GM18867 (cell line): ENCODE measurements around the gene ZEB1.
"Not testable (repeated sequence)": the region's sequence is repeated elsewhere in the genome, so short reads cannot be mapped to it uniquely, and the experiment has no call there.

ENCODE experiments used
- ATAC-seq: cut with Tn5 transposase; IDR thresholded peaks from one replicate; pipeline ENCODE4 v1.9.1; 2021; ENCODE audit warnings: mild to moderate bottlenecking, moderate library complexity; ENCODE audit not compliant: unreplicated experiment

ZEB1 gene

DNA sequence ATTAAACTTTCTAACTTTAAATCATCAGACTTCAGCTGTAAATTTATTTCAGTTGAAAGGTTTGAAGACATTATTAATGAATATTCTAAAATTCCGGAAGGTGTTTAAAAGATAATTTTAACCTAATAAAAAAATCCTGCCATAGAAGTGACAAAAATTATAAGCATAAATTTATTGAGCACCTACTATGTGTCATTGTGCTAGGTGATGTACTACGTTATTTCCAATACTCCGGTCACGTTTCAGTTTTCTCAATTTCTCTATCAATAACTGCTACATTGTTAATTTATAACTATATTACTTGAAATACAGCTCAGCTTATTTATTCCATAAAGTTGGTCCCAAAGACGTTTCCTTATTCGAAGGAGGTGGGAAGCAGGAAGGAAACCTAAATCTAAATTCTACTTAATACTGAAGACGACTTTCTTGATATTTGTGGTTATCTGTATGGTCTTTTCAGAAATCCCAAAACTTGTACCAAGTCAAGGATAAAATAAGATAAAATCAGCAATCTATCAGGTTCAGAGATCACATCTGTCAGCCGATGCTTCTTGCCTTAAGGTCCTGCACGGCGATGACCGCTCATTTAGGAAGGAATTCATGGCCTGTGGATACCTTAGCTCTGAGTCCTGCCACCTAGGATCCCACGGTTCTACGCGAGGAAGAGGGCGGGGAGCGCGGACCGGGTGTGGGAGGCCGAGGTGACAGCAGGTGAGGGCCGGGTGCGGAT lies 1.2 kb upstream of the ZEB1 start:
- ATAC-seq: no peak

GRCh38 chr10:31318382-31318853 lies 598 bp upstream of the ZEB1 start:
- peak; percentile 75 for ATAC-seq

- ATAC-seq: peak; percentile 26
Measured at GRCh38 chr10:31319602-31320549, 860 bp downstream of the ZEB1 start.

DNA sequence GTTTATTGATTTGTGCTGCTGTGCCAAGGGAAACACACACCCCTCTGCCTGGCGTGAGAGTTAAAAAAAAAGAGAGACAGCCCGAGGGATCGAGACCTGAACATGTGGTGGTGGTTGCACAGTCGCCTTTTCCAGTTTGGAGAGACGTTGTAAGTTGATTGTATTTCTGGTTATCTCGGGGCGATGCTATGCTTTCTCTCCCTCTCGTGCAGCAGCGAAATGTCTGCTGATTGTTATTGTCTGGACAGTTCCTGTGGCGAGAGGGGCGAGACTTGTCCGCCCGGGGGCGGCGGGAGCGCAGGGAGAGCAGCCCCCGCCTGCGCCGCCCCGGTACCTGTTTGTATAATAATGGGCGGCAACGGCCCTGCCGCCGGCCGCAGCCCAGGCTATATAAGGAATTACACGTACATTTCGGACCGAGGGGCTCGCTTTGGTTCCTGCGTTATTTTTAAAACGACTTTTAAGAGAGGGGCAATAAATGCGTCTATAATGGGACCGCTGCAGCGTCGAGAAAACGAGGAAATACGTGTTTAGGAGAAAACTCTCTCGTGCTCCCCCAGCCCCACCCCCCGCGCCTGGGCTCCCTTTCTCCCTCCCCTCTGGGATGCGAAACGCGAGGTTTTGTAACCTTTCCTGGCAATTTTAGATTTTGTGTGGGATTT lies 1.7 kb downstream of the ZEB1 start:
- ATAC-seq: peak; percentile 18

DNA sequence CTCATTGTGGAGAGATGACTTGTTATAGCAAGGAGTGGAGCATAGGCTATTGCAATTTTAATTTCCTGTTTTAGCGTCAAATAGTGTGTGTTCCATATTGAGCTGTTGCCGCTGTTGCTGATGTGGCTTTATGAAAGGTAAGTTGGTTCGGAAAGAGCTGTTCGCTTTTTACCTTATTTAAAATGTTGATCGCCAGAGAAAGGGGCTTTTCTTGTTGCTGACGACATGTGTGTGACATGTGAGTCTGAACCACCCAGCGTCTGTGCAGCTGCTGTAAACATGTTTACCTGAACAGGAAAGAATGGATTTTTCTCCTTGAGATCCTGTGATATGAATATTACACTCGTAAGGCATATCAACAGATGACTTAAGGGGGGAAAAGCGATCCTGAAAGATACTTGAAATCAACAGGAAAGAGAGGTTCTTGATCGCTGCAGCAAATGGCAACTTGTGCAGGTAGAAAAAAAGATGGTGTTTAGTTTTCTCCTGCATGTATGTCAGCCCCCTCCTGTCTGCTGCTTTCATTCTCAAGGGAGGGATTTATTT lies 2.5 kb downstream of the ZEB1 start:
- no peak for ATAC-seq

DNA sequence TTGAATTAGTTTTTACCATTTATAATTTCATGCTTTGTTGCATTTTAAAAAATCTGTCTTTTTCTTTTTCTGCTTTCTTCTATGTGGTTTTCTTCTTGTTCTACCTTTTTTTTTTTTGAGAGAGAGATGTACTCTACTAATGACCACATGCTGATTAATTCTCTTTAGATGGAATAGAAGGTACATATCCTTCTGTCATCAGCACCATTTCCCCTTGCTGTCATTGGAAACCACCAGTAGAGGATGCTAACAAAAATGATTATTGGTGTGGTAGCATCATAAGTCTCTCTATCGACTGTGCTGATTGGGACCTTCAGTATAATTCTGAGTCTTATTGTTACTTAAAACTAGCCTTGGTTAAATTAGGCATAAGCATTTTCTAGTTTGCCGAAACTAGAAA lies 3.6 kb downstream of the ZEB1 start:
- ATAC-seq: no peak

GRCh38 chr10:31340343-31340742 lies 21.3 kb downstream of the ZEB1 start:
- no peak for ATAC-seq

- ATAC-seq: peak; percentile 40
Measured at GRCh38 chr10:31341552-31341951, 22.5 kb downstream of the ZEB1 start.

- ATAC-seq: no peak
Measured at GRCh38 chr10:31343009-31343408, 24.0 kb downstream of the ZEB1 start.

GRCh38 chr10:31343551-31343950 lies 24.5 kb downstream of the ZEB1 start:
- no peak for ATAC-seq

DNA sequence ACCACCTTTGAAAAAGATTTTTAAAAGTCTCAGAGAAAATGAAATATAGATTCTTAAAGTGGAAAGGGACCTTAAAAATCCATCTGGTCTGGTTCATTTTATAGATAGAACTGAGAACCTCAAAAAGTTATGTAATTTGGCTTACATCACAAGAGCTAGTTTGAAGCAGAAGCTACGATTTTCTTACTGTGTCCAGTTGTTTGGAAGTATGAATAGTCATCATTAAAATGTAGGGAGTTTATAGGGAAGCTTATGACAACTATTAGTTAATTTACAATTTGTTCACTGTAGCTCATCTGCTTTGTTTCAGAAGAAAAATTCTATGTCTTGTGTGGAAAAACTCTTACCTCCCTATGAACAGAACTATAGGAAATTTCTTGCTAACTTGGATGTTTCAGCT lies 26.9 kb downstream of the ZEB1 start:
- no peak for ATAC-seq

DNA sequence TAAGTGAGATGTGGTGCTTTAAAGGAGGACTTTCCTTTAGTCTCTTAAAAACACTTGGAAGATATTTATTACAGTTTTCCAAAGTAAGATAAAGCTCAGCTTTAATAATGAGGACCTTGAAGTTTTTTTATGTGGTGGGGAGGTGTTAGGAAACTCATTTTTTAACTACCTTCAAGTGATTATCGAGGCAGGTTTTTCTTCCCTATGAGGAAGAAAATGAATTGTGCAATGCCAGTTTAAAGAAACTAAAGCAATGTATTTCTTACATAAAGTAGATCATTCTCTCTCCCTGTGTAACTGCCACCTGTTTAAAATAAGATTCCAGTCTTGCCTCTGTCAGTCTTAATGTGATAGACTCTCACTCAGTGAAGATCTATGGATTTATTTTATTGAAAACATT lies 27.9 kb downstream of the ZEB1 start:
- no peak for ATAC-seq

DNA sequence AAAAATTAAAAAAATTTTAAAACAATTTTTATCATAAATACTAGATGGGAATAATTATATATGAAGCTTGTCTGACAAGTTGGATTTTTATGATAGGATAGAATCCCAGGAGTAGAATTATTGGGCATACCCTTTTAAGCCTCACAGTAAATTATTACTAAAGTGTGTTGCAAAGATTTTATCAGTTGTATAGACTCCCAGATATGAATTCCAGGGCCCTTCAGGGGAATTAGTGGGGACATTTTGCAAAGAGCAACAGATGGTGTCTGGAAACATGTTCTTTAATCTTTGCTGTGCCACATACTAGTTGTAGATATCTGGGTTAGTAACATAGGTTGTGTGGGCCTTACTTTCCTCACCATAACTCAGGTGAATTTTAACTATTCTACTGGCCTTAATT lies 28.7 kb downstream of the ZEB1 start:
- no peak for ATAC-seq

DNA sequence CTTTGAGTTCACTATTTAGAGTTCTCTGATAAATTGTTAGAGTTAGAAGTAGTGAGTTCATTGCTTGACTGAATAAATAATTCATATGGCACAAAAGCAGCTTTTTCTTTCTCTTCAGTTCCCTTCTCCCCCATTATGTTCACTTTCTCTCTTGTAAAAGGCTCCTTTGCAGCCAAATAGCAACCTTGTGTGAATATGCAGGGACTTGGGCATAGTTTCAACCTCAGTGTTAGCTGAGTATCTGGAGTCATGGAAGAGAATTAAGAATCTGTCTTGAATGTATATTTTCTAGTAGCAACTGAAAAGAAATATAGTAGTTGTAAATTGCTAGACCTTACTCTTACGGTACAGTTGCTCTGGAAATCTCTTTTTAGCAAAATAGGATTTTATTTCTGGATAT lies 31.9 kb downstream of the ZEB1 start:
- ATAC-seq: no peak

- ATAC-seq: no peak
Measured at GRCh38 chr10:31352436-31353226, 33.6 kb downstream of the ZEB1 start.

GRCh38 chr10:31353574-31353973 lies 34.6 kb downstream of the ZEB1 start:
- ATAC-seq: peak; percentile 96

GRCh38 chr10:31358688-31359330 lies 39.8 kb downstream of the ZEB1 start:
- ATAC-seq: no peak

DNA sequence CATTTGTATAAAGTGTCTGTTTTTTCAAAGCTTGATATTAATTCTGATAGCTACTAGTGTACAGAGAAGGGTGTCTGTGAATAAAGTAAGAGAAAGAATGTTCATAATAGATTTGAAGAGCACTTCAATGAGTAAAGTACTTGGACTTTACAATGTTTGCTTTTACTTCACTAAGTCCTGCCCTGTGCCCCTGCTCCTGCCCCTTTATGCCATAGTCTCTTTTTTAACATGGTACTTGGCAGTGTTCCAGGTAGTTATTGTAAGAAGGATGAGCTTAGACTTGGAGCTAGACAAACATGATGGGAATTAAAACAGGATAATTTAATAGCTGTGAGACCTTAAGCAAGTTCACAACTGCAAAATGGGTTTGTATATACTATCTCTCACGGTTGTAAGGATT lies 41.0 kb downstream of the ZEB1 start:
- ATAC-seq: no peak

DNA sequence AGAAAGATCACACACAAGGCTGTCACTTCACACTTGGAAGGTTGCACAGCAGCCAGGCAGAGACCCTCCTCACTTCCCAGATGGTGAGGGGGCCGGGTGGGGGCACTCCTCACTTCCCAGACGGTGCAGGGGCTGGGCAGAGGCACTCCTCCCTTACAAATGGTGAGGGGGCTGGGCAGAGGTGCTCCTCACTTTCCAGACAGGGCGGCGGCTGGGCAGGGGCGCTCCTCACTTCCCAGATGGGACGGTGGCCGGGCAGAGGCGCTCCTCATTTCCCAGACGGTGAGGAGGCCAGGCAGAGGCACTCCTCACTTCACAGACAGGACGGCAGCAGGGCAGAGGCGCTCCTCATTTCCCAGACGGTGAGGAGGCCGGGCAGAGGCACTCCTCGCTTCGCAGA lies 42.5 kb downstream of the ZEB1 start:
- not testable (repeated sequence) for ATAC-seq
